H1 (cell line): ENCODE results near the gene WDR49.

Experiments
- BRCA1 ChIP-seq: IDR thresholded peaks from 2 replicates; pipeline ENCODE4 v1.6.1; 2012; ENCODE audit warnings: low read depth, low read length, improper control_type of control experiment
- CREB1 ChIP-seq: IDR thresholded peaks from 2 replicates; pipeline ENCODE4 v1.6.1; 2012; ENCODE audit warnings: inconsistent platforms
- POLR2A ChIP-seq, 2 experiments: IDR thresholded peaks; 1 replicate in 1 of 2; 2 replicates in 1 of 2; pipeline ENCODE4 v1.6.1; 2011; ENCODE audit warnings: low read depth in 2 of 2, low read length in 2 of 2, mild to moderate bottlenecking in 2 of 2; ENCODE audit errors: control extremely low read depth in 1 of 2
- SRF ChIP-seq: IDR thresholded peaks from 2 replicates; pipeline ENCODE4 v1.6.1; 2011; ENCODE audit warnings: mild to moderate bottlenecking, low read depth, low read length, moderate library complexity
- TF ChIP-seq, protein P1 (sequence below), 3 experiments: IDR thresholded peaks; 1 replicate in 2 of 3; 2 replicates in 1 of 3; pipeline versions ENCODE4 v1.5.1 to v1.6.1; 2011; ENCODE audit warnings: low read length in 3 of 3, mild to moderate bottlenecking in 3 of 3, inconsistent platforms in 2 of 3, low read depth in 1 of 3, moderate library complexity in 1 of 3; ENCODE audit not compliant: insufficient read depth in 1 of 3; ENCODE audit errors: control extremely low read depth in 1 of 3

DNA sequence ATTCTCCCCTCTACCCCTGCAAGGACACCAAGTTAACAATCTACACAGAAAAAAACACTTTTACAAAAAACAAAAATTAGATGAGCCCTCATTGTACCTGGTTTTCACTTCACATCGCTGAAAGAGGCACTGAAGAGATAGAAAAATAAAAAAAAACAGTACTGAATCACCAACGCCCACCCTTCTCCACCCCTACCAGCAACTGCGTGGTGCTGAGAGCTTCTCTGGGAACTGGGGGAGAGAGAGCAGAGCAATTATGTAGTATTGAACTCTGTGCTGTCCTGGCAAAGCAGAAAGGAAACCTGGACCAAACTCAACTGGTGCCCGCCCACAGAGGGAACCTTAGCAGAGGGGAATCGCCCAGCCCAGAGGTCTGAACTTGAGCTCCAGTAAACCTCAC is 44.6 kb downstream of the WDR49 start:
- TF ChIP-seq POLR2A (IDR thresholded peaks at IDR 0.05; ENCODE audit: control extremely low read depth in 1 of 2, low read depth in 2 of 2, low read length in 2 of 2) (no peak), SRF (no peak), BRCA1 (no peak), CREB1 (no peak)
- TF ChIP-seq, protein P1, sequence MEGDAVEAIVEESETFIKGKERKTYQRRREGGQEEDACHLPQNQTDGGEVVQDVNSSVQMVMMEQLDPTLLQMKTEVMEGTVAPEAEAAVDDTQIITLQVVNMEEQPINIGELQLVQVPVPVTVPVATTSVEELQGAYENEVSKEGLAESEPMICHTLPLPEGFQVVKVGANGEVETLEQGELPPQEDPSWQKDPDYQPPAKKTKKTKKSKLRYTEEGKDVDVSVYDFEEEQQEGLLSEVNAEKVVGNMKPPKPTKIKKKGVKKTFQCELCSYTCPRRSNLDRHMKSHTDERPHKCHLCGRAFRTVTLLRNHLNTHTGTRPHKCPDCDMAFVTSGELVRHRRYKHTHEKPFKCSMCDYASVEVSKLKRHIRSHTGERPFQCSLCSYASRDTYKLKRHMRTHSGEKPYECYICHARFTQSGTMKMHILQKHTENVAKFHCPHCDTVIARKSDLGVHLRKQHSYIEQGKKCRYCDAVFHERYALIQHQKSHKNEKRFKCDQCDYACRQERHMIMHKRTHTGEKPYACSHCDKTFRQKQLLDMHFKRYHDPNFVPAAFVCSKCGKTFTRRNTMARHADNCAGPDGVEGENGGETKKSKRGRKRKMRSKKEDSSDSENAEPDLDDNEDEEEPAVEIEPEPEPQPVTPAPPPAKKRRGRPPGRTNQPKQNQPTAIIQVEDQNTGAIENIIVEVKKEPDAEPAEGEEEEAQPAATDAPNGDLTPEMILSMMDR (IDR thresholded peaks at IDR 0.05; ENCODE audit: control extremely low read depth in 1 of 3, insufficient read depth in 1 of 3, low read depth in 1 of 3, low read length in 3 of 3), result no peak
